H9 (cell line): ENCODE measurements around the gene FAM83F. TPM values are rescaled to one million over a fixed set of nuclear protein-coding genes. Genes with fewer than 3 reads are reported as not detected.

ENCODE experiments used
- DNase-seq: peaks from one replicate; pipeline ENCODE4 v3.0.0-alpha.2; 2017
- H2AFZ ChIP-seq: one replicate; pipeline ENCODE4 v1.6.1; 2013; ENCODE audit warnings: mild to moderate bottlenecking, low read length, control low read depth, moderate library complexity
- H2AK5ac ChIP-seq: 2 replicates; pipeline ENCODE4 v1.6.1; 2013; ENCODE audit warnings: low read length, control low read depth, mixed read lengths; ENCODE audit not compliant: insufficient read length
- H2BK120ac ChIP-seq: one replicate; pipeline ENCODE4 v1.6.1; 2013; ENCODE audit warnings: low read depth, mild to moderate bottlenecking, low read length, control low read depth, inconsistent platforms; ENCODE audit not compliant: poor library complexity, severe bottlenecking
- H2BK12ac ChIP-seq: 2 replicates; pipeline ENCODE4 v1.6.1; 2013; ENCODE audit warnings: low read length, control low read depth, mixed read lengths, low read depth; ENCODE audit not compliant: insufficient read length
- H2BK15ac ChIP-seq: 2 replicates; pipeline ENCODE4 v1.6.1; 2013; ENCODE audit warnings: low read depth, low read length, control low read depth
- H2BK20ac ChIP-seq: one replicate; pipeline ENCODE4 v1.6.1; 2013; ENCODE audit warnings: low read depth, mild to moderate bottlenecking, low read length, control low read depth, inconsistent platforms; ENCODE audit not compliant: poor library complexity, severe bottlenecking
- H2BK5ac ChIP-seq: 2 replicates; pipeline ENCODE4 v1.6.1; 2013; ENCODE audit warnings: low read length, control low read depth, mixed read lengths; ENCODE audit not compliant: insufficient read length
- H3K14ac ChIP-seq: 2 replicates; pipeline ENCODE4 v1.6.1; 2013; ENCODE audit warnings: low read length, control low read depth; ENCODE audit not compliant: insufficient read depth
- H3K18ac ChIP-seq: 2 replicates; pipeline ENCODE4 v1.6.1; 2013; ENCODE audit warnings: low read depth, mild to moderate bottlenecking, mixed read lengths, low read length, control low read depth; ENCODE audit not compliant: insufficient read length
- H3K23ac ChIP-seq: 2 replicates; pipeline ENCODE4 v1.6.1; 2013; ENCODE audit warnings: low read length, control low read depth, mixed read lengths, low read depth; ENCODE audit not compliant: insufficient read length
- H3K23me2 ChIP-seq: 2 replicates; pipeline ENCODE4 v1.6.1; 2013; ENCODE audit warnings: low read depth, mild to moderate bottlenecking, mixed read lengths, low read length, control low read depth; ENCODE audit not compliant: insufficient read length, poor library complexity, severe bottlenecking
- H3K27ac ChIP-seq: 2 replicates; pipeline ENCODE4 v1.5.1; 2013; ENCODE audit warnings: low read length, control low read depth, mixed read lengths, low read depth; ENCODE audit not compliant: insufficient read length
- H3K27me3 ChIP-seq: 2 replicates; pipeline ENCODE4 v1.6.1; 2013; ENCODE audit warnings: low read length, control low read depth, inconsistent platforms; ENCODE audit not compliant: insufficient read depth
- H3K4ac ChIP-seq: 2 replicates; pipeline ENCODE4 v1.6.1; 2013; ENCODE audit warnings: low read depth, mild to moderate bottlenecking, control low read depth, inconsistent platforms, low read length, moderate library complexity
- H3K4me1 ChIP-seq: 2 replicates; pipeline ENCODE4 v1.6.1; 2013; ENCODE audit warnings: low read length, control low read depth, inconsistent platforms; ENCODE audit not compliant: insufficient read depth
- H3K4me2 ChIP-seq: 2 replicates; pipeline ENCODE4 v1.6.1; 2013; ENCODE audit warnings: low read length, control low read depth, mixed read lengths; ENCODE audit not compliant: insufficient read length, insufficient read depth
- H3K56ac ChIP-seq: 2 replicates; pipeline ENCODE4 v1.6.1; 2013; ENCODE audit warnings: low read depth, mild to moderate bottlenecking, mixed read lengths, low read length, control low read depth; ENCODE audit not compliant: insufficient read length
- H3K79me1 ChIP-seq: 2 replicates; pipeline ENCODE4 v1.6.1; 2013; ENCODE audit warnings: low read depth, mild to moderate bottlenecking, moderate library complexity, low read length, control low read depth, inconsistent platforms; ENCODE audit not compliant: insufficient read depth, poor library complexity, severe bottlenecking
- H3K79me2 ChIP-seq: 2 replicates; pipeline ENCODE4 v1.6.1; 2013; ENCODE audit warnings: low read length, control low read depth, inconsistent platforms; ENCODE audit not compliant: insufficient read depth
- H3K9ac ChIP-seq: 2 replicates; pipeline ENCODE4 v1.6.1; 2013; ENCODE audit warnings: low read length, control low read depth, mixed read lengths; ENCODE audit not compliant: insufficient read length; ENCODE audit errors: extremely low read depth
- H3K9me3 ChIP-seq: one replicate; pipeline ENCODE4 v1.6.1; 2013; ENCODE audit warnings: low read depth, low read length, inconsistent platforms; ENCODE audit not compliant: control insufficient read depth
- H3T11ph ChIP-seq: one replicate; pipeline ENCODE4 v1.6.1; 2013; ENCODE audit warnings: mild to moderate bottlenecking, low read length, control low read depth, inconsistent platforms
- H4K20me1 ChIP-seq: one replicate; pipeline ENCODE4 v1.6.1; 2013; ENCODE audit not compliant: control insufficient read depth, insufficient read length, insufficient read depth
- H4K5ac ChIP-seq: 2 replicates; pipeline ENCODE4 v1.6.1; 2013; ENCODE audit warnings: low read depth, mild to moderate bottlenecking, mixed read lengths, low read length, control low read depth; ENCODE audit not compliant: insufficient read length
- H4K8ac ChIP-seq: replicated peaks from 2 replicates; pipeline ENCODE4 v1.6.1; 2013; ENCODE audit warnings: low read length, control low read depth, mixed read lengths, low read depth; ENCODE audit not compliant: insufficient read length
- H4K91ac ChIP-seq: 2 replicates; pipeline ENCODE4 v1.6.1; 2013; ENCODE audit warnings: low read depth, mild to moderate bottlenecking, moderate library complexity, mixed read lengths, low read length, control low read depth; ENCODE audit not compliant: insufficient read length
- H3K27ac Mint-ChIP-seq, 3 experiments: 2 replicates in 2 of 3; 3 replicates in 1 of 3; pipeline ENCODE4 v1.8.0; 2020 to 2021; ENCODE audit warnings: mixed read lengths in 3 of 3, mild to moderate bottlenecking in 1 of 3, moderate library complexity in 1 of 3
- H3K27me3 Mint-ChIP-seq: 2 replicates; pipeline ENCODE4 v1.8.0; 2021; ENCODE audit warnings: low read depth, mild to moderate bottlenecking, moderate library complexity, mixed read lengths
- H3K36me3 Mint-ChIP-seq, 3 experiments: 2 replicates in 2 of 3; 3 replicates in 1 of 3; pipeline ENCODE4 v1.8.0; 2020 to 2021; ENCODE audit warnings: low read depth in 3 of 3, mixed read lengths in 3 of 3; ENCODE audit not compliant: insufficient read depth in 1 of 3
- H3K4me1 Mint-ChIP-seq, 2 experiments: 2 replicates each; pipeline ENCODE4 v1.8.0; 2020; ENCODE audit warnings: mixed read lengths in 2 of 2
- H3K4me3 Mint-ChIP-seq, 2 experiments: 2 replicates in 1 of 2; 3 replicates in 1 of 2; pipeline ENCODE4 v1.8.0; 2020 to 2021; ENCODE audit warnings: mild to moderate bottlenecking in 2 of 2, mixed read lengths in 2 of 2, moderate library complexity in 1 of 2
- H3K9me3 Mint-ChIP-seq, 2 experiments: 2 replicates in 1 of 2; 3 replicates in 1 of 2; pipeline ENCODE4 v1.8.0; 2020; ENCODE audit warnings: mild to moderate bottlenecking in 2 of 2, mixed read lengths in 2 of 2, moderate library complexity in 1 of 2
- WGBS: extraction: QIAGEN DNeasy Blood & Tissue Kit; methylation state at CpG from one replicate; pipeline ENCODE4 v1.1.7; 2013; ENCODE audit warnings: missing lambda C conversion rate, low lambda C conversion rate, mixed read lengths; ENCODE audit not compliant: insufficient read length; ENCODE audit errors: extremely low coverage; 5-methylcytosine and 5-hydroxymethylcytosine counted together
- total RNA-seq: library from RNA; stranded (reverse); gene quantifications from 2 replicates; pipeline ENCODE4 v1.2.1, GENCODE V29; 2021
- TF ChIP-seq, protein P1 (sequence below): fragments of 200-600 bp; sonication (generic); conservative IDR thresholded peaks from 3 replicates; pipeline ENCODE4 v1.8.0; 2021; ENCODE audit warnings: antibody characterized with exemption, mild to moderate bottlenecking

The FAM83F gene
- total RNA-seq, 1 experiment from 2014 or later = 17.4 TPM

DNA sequence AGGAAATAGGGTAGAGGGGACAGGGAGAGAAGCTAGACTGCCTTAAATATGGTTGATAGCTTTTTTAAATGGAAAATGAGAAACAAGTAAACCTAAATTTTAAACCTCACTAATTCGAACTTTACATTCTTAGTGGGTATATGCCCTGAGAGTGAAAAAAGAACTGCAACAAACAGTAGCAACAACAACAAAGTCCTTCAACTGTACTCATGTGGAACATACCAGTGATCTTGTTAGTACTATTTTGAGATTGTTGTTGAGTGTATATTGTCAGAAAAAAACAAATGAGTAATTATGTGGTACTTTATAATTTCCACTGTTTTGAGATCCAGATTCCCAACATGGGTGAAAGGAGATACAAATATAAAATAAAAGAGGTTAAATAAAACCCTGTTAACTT lies 94.1 kb downstream of the FAM83F start:
- Histone ChIP-seq H2BK120ac (no peak overlapping the region), H3K9me3 (no peaks in the 10 kb centered on the region), H2AFZ (no peak overlapping the region), H3T11ph (no peak overlapping the region), H3K56ac (no peak overlapping the region), H2AK5ac (no peak overlapping the region), H3K4me2 (no peak overlapping the region), H3K14ac (no peak overlapping the region), H4K8ac (no peak overlapping the region), H2BK5ac (no peak overlapping the region), H3K18ac (no peak overlapping the region), H3K79me1 (no peaks in the 10 kb centered on the region), H4K5ac (no peak overlapping the region), H3K23ac (no peak overlapping the region), H3K79me2 (no peaks in the 10 kb centered on the region; the same call in 1 of the 2 replicates), H3K4me1 (0 out of 2 replicates have a peak, but pooled peaks cover 3% of the 10 kb centered on the region), H2BK20ac (no peak overlapping the region), H3K27me3 (no peaks in the 10 kb centered on the region), H3K9ac (no peak overlapping the region), H3K4ac (no peak overlapping the region), H3K23me2 (no peaks in the 10 kb centered on the region), H2BK12ac (no peak overlapping the region), H3K27ac (no peak overlapping the region), H2BK15ac (no peak overlapping the region), H4K91ac (no peak overlapping the region), H4K20me1 (no peaks in the 10 kb centered on the region)
- TF ChIP-seq, protein P1, sequence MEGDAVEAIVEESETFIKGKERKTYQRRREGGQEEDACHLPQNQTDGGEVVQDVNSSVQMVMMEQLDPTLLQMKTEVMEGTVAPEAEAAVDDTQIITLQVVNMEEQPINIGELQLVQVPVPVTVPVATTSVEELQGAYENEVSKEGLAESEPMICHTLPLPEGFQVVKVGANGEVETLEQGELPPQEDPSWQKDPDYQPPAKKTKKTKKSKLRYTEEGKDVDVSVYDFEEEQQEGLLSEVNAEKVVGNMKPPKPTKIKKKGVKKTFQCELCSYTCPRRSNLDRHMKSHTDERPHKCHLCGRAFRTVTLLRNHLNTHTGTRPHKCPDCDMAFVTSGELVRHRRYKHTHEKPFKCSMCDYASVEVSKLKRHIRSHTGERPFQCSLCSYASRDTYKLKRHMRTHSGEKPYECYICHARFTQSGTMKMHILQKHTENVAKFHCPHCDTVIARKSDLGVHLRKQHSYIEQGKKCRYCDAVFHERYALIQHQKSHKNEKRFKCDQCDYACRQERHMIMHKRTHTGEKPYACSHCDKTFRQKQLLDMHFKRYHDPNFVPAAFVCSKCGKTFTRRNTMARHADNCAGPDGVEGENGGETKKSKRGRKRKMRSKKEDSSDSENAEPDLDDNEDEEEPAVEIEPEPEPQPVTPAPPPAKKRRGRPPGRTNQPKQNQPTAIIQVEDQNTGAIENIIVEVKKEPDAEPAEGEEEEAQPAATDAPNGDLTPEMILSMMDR = no peak
- no peak for DNase-seq
- Mint-ChIP-seq H3K4me1 (peaks cover 5% of the 10 kb centered on the region in 2 experiments), H3K36me3 (0 out of 7 replicates have a peak, but pooled peaks cover 0 to 4% (median 0%) of the 10 kb centered on the region in 3 experiments), H3K27ac (no peak overlapping the region), H3K9me3 (no peaks in the 10 kb centered on the region), H3K4me3 (no peak overlapping the region), H3K27me3 (no peaks in the 10 kb centered on the region; the same call in 1 of the 2 replicates)
- no CpG with 5 or more reads among the region's 1 CpG for WGBS

Other genes with a start within 250 kb of the FAM83F start
- not detected in 2 replicates for gene ENTHD1, start 101.2 kb upstream of the FAM83F start, total RNA-seq
- gene GRAP2, start 93.9 kb upstream of the FAM83F start, total RNA-seq = not detected in 2 replicates
- not detected in 2 replicates for gene TMA7B, start 34.6 kb upstream of the FAM83F start, total RNA-seq
- gene TNRC6B, start 183.0 kb downstream of the FAM83F start, total RNA-seq = 53.5 and 58.1 TPM in 2 replicates